GM19463 (cell line): ENCODE data around the gene ANKS3.
"Not testable (repeated sequence)": the region's sequence is repeated elsewhere in the genome, so short reads cannot be mapped to it uniquely, and the experiment has no call there.

Experiments
- ATAC-seq: cut with Tn5 transposase; IDR thresholded peaks from one replicate; pipeline ENCODE4 v1.9.1; 2021; ENCODE audit warnings: mild to moderate bottlenecking, moderate library complexity; ENCODE audit not compliant: unreplicated experiment

The ANKS3 gene

DNA sequence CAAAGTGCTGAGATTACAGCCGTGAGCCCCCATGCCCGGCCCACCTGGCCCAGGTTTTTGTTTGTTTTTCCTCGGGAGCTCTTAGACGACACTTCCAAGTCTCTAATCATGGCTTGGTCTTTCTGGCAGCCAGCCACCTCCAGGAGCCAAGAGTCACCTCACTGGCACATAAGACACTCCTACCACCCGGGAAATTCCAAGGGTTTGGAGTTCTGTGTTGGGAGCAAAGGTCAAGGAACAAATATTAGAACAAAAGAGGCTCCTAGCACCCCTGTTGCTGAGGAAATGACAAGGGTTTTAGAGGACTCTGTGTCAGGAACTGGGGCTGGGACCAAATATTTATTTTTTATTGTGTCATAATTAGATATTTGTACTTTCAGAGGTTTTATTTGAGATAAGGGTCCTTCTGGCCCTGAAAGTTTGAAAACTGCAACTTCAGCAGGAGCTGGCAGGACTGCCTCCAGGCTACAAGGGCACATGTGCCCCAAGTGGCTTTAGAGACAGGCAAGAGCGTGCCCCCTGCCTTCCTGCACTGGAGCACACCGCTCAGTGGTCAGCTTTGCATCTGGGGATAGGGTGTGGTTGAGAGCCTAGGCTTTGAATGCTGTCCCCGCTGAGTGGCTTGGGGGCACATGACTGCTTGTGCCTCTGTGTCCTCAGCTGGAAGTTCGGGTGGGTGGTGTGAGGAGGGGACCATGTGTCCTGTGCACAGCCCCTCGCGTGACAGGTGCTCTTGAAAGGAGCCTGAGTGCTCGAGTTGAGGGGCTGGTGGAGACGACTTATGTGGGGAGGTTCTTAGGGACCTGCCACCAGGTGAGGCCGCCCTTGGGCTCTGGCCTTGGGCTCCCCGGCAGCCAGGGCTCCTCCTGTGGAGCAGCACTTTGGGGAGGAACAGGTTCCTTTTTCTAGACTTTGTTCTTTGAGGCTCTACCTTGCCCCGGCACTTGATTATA is 79.8 kb downstream of the ANKS3 start:
- ATAC-seq = no peak

DNA sequence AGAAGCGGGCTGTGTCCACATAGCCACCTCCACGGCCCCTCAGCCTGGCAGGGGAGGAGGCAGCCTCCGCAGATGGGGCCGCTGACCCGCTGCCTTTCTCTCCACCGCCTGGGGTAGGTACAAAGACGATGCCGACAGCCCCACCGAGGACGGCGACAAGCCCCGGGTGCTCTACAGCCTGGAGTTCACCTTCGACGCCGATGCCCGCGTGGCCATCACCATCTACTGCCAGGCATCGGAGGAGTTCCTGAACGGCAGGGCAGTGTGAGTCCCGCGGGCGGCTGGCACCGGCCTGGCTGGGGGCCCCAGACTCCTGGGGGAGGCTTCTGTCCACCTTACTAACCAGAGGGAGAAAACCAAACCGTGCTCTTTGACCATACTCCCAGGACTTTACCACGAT is 81.5 kb downstream of the ANKS3 start:
- no peak for ATAC-seq

DNA sequence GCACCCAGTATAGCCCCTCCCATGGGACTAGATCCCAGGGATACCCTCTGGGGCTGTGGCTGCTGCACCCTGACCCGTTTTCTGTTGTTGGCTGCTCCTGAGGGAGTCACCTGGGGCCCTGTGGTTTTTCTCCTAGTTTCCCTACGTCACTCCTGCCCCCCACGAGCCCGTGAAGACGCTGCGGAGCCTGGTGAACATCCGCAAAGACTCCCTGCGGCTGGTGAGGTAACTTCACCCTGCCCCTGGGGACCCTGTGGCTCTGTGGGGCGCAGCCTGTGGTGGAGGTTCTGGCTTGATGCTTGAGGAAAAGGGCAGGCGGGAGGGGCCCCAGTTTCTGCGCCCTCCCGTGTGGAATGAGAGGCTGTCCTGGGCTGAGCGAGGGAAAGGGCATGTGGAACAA is 82.2 kb downstream of the ANKS3 start:
- peak; percentile 46 for ATAC-seq

DNA sequence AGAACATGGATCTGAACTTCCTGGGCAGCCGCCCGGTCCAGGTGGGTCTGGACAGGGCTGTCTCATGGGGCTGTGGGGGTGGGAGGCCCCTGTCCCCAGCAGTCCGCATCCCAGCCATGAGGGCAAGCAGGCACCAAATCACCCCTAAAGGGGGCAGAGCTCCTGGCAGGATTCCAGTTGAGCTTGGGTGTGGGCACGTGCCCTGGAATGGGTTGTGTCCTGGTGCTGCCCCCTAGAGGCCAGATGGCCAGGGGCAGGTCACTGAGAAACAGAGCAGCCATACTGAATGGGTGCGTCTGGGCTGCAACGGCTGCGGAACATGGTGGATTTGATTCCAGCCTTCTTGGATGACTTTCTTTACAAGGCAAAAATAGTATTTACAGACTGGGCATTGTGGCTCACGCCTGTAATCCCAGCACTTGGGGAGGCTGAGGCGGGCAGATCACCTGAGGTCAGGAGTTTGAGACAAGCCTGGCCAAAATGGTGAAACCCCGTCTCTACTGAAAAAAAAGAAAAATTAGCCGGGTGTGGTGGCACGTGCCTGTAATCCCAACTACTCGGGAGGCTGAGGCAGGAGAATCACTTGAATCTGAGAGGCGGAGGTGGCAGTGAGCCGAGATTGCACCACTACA is 83.5 kb downstream of the ANKS3 start:
- ATAC-seq = not testable (repeated sequence)

DNA sequence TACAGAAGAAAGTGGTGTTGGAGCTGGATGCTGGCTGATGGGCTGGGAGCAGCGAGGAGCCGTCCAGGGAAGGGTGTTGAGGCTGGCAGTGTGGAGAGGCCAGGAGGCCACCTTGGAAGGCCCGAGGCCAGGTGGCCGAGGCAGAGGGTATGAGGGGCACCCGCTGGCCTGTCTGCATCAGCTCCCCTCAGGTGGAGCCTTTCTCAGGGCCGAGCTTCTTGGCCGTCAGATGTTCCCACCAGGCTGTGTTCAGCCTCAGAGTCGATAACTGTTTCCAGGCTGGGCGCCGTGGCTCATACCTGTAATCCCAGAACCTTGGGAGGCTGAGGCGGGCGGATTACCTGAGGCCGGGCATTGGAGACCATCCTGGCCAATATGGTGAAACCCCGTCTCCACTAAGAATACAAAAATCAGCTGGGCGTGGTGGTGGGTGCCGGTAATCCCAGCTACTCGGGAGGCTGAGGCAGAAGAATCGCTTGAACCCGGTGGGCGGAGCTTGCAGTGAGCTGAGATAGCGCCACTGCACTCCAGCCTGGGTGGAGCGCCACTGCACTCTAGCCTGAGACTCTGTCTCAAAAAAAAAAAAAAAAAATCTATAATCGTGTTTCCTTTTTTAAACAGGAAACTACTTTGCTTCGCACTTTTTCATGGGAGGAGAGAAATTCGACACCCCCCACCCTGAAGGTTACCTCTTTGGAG is 84.2 kb downstream of the ANKS3 start:
- ATAC-seq = no peak

DNA sequence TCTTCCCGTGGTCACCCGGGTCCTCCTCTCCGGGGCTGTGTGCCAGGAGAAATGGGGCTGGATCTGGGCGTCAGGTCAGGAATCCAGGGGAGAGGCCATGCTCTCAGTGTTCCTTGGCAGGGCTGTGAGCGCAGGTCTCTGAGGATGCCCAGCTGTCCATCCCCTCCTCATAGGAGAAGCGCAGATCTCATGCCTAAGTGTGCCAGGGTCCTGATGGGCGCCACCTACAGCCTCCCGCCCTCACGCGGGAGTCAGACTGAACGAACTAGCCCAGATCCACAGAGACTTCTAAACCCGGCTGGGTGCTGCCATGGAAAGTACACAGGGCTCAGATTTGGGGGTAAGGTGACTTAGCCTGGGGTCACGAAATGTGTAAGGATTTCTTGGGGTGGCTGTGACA is 85.2 kb downstream of the ANKS3 start:
- no peak for ATAC-seq

DNA sequence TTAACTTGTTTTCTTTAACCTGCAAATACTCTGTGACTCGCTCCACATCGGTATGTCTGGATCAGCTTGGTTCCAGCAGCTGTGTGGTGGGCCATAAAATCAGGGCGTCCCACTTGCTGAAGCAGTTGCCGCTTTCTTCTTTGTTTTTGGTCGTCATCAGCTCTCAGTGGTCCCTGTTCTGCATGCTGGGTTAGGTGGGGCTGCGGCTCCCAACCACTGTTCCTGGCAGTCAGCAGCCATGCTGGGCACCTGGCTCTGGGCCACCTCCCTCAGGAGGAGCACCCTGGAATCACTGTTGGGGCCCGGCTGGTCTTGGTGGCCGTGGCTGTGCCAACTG is 86.5 kb downstream of the ANKS3 start:
- no peak for ATAC-seq

DNA sequence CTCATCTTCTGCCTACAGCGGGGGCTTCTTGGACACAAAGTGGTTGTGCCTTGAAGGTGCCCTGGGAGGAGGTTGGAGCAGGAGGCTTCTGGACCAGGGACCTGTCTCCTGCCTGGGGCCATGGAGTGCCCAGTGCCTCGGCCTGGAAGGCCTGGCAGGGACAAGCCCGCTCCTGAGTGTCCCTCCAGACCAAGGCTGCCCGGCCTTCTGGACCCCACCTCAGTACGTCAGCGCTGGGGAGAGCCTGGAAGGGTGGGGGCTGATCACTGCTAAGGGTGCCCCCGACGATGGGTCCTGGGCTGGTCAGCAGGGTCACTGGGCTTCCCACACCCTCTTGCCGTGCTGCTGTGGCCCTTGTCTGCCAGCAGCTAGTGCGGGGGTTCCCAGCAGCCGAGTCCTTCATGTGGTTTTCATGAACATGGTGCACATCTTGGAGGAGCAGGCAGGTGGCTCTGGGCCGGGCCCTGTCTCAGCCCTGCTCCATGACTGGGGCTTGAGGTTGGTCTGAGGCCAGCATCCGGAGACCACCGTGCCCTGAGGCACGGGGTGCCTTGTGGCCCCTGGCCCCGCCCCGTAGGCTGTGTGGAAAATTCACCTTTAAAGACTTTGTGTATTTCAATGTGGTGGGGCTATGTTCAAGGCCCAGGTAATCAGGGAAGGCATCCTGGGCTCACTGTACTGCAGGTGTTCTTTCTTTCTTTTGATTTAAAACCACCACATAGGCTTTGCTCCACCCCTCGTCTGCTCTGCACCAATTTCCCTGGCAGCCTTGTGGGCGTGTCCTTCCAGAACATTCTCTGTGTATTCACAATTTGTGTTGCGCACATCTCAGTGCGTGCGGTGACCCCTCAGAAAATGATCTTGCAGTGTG is 87.1 kb downstream of the ANKS3 start:
- no peak for ATAC-seq
